Measurements from ENCODE around the gene GTPBP1. TPM values are rescaled to one million over a fixed set of nuclear protein-coding genes. Genes with fewer than 3 reads are reported as not detected.

Gene GTPBP1
- total and polyA plus RNA-seq, 4 donors: 10.5 to 59.2 (median 35.5) TPM

- Histone ChIP-seq H3K27ac (ENCODE audit: low read depth in 1 of 2, low read length in 2 of 2) (peak overlapping the region; percentile 96 to 97), H3K36me3 (ENCODE audit: control insufficient read depth in 1 of 2, insufficient read depth in 2 of 2, low read length in 1 of 2) (peaks cover 0 to 13% of the 10 kb centered on the region in 2 donors), H3K9me3 (ENCODE audit: control insufficient read depth, low read length) (no peaks in the 10 kb centered on the region), H3K4me1 (ENCODE audit: control insufficient read depth in 1 of 2, insufficient read depth in 2 of 2, low read length in 2 of 2) (no peaks in the 10 kb centered on the region), H3K4me3 (ENCODE audit: low read length in 2 of 2) (peak overlapping the region; percentile 68 to 93), H3K27me3 (ENCODE audit: control insufficient read depth in 1 of 2, insufficient read depth in 2 of 2, low read length in 1 of 2) (no peaks in the 10 kb centered on the region)
- DNase-seq: peak; percentile 96 to 99
- intact Hi-C loops (cut with DNase I): loop anchor here in 1 of 2 donors (2.0 to 5.0 kb wide), 2 partner anchors 37 to 51 kb away; partner anchors contain the start of genes DNAL4 and GTPBP1
- peak; percentile 92 for ATAC-seq (ENCODE audit: low FRiP score)
- 0 to 1% methylated on average over 61 to 74 of the region's 74 CpGs for WGBS, 2 donors
Measured at GRCh38 chr22:38755155-38755910, 49.6 kb downstream of the GTPBP1 start.

- H3K27me3 ChIP-seq (ENCODE audit: control insufficient read depth in 1 of 2, insufficient read depth in 2 of 2, low read length in 1 of 2): no peaks in the 10 kb centered on the region
- peaks cover 0 to 8% of the 10 kb centered on the region in 2 donors for H3K36me3 ChIP-seq (ENCODE audit: control insufficient read depth in 1 of 2, insufficient read depth in 2 of 2, low read length in 1 of 2)
- DNase-seq (peak; percentile 97 to 98), ATAC-seq (ENCODE audit: low FRiP score) (peak; percentile 89)
- intact Hi-C loops (cut with DNase I): loop anchor here in 1 of 2 donors (2.0 to 5.0 kb wide), 2 partner anchors 36 to 51 kb away; partner anchors contain the start of genes DNAL4 and GTPBP1
- H3K4me1 ChIP-seq (ENCODE audit: control insufficient read depth in 1 of 2, insufficient read depth in 2 of 2, low read length in 2 of 2): no peaks in the 10 kb centered on the region
- H3K9me3 ChIP-seq (ENCODE audit: control insufficient read depth, low read length): no peaks in the 10 kb centered on the region
- 0 to 1% methylated on average over 50 to 68 of the region's 68 CpGs for WGBS, 2 donors
- peak within 1 kb of the TSS; percentile 96 to 97 for H3K27ac ChIP-seq (ENCODE audit: low read depth in 1 of 2, low read length in 2 of 2)
- peak within 1 kb of the TSS; percentile 68 to 93 for H3K4me3 ChIP-seq (ENCODE audit: low read length in 2 of 2)
Measured at GRCh38 chr22:38755911-38756532, 50.3 kb downstream of the GTPBP1 start, which contains the start of gene SUN2. Gene SUN2, minus strand, starts transcription at chr22:38755998. Its CDS starts 3,370 bp downstream, at chr22:38752628.

GRCh38 chr22:38756711-38757463 lies 51.1 kb downstream of the GTPBP1 start:
- no peak for DNase-seq
- ATAC-seq (ENCODE audit: low FRiP score): no peak
- no peak overlapping the region for H3K27ac ChIP-seq (ENCODE audit: low read depth in 1 of 2, low read length in 2 of 2)
- H3K27me3 ChIP-seq (ENCODE audit: control insufficient read depth in 1 of 2, insufficient read depth in 2 of 2, low read length in 1 of 2): no peaks in the 10 kb centered on the region
- no peak overlapping the region for H3K4me3 ChIP-seq (ENCODE audit: low read length in 2 of 2)
- H3K36me3 ChIP-seq (ENCODE audit: control insufficient read depth in 1 of 2, insufficient read depth in 2 of 2, low read length in 1 of 2): peaks cover 0 to 1% of the 10 kb centered on the region in 2 donors
- no peaks in the 10 kb centered on the region for H3K9me3 ChIP-seq (ENCODE audit: control insufficient read depth, low read length)
- intact Hi-C loops (cut with DNase I): loop anchor here in 1 of 2 donors (5.0 kb wide), 1 partner anchor 35 kb away; the partner anchor contains the start of gene DNAL4
- WGBS, 2 donors: 69 to 71% methylated on average over 17 of the region's 17 CpGs
- no peaks in the 10 kb centered on the region for H3K4me1 ChIP-seq (ENCODE audit: control insufficient read depth in 1 of 2, insufficient read depth in 2 of 2, low read length in 2 of 2)

DNA sequence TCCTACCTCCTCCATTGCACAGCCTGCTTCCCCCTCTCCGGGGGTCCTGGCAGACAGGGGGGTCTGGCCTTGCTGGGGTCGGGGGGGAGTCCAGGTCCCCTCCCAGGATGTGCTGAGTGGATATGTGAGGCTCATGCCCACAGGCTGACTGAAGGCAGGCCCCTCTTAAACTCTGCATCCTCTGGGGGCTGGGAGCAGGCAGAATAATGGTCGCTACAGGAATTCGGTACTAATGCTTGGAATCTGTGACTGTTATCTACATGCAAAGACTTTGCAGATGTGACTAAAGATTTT lies 51.7 kb downstream of the GTPBP1 start:
- WGBS, 2 donors: 81 to 86% methylated on average over 4 of the region's 4 CpGs

GRCh38 chr22:38758276-38758945 lies 52.7 kb downstream of the GTPBP1 start:
- DNase-seq: no peak
- Histone ChIP-seq H3K4me3 (ENCODE audit: low read length in 2 of 2) (no peak overlapping the region), H3K9me3 (ENCODE audit: control insufficient read depth, low read length) (no peaks in the 10 kb centered on the region), H3K27me3 (ENCODE audit: control insufficient read depth in 1 of 2, insufficient read depth in 2 of 2, low read length in 1 of 2) (no peaks in the 10 kb centered on the region), H3K27ac (ENCODE audit: low read depth in 1 of 2, low read length in 2 of 2) (no peak overlapping the region), H3K4me1 (ENCODE audit: control insufficient read depth in 1 of 2, insufficient read depth in 2 of 2, low read length in 2 of 2) (no peaks in the 10 kb centered on the region), H3K36me3 (ENCODE audit: control insufficient read depth in 1 of 2, insufficient read depth in 2 of 2, low read length in 1 of 2) (no peaks in the 10 kb centered on the region)
- no peak for ATAC-seq (ENCODE audit: low FRiP score)
- intact Hi-C loops (cut with DNase I): loop anchor here in 1 of 2 donors (5.0 kb wide), 1 partner anchor 34 kb away; the partner anchor contains the start of gene DNAL4
- 76 to 84% methylated on average over 16 of the region's 16 CpGs for WGBS, 2 donors

More for the DNA sequence above, 51.7 kb downstream of the GTPBP1 start:
- Histone ChIP-seq H3K4me1 (ENCODE audit: control insufficient read depth in 1 of 2, insufficient read depth in 2 of 2, low read length in 2 of 2) (no peaks in the 10 kb centered on the region), H3K9me3 (ENCODE audit: control insufficient read depth, low read length) (no peaks in the 10 kb centered on the region), H3K27ac (ENCODE audit: low read depth in 1 of 2, low read length in 2 of 2) (no peak overlapping the region), H3K27me3 (ENCODE audit: control insufficient read depth in 1 of 2, insufficient read depth in 2 of 2, low read length in 1 of 2) (no peaks in the 10 kb centered on the region), H3K4me3 (ENCODE audit: low read length in 2 of 2) (no peak overlapping the region), H3K36me3 (ENCODE audit: control insufficient read depth in 1 of 2, insufficient read depth in 2 of 2, low read length in 1 of 2) (no peaks in the 10 kb centered on the region)
- DNase-seq: no peak
- ATAC-seq (ENCODE audit: low FRiP score): no peak
- intact Hi-C loops (cut with DNase I): loop anchor here in 1 of 2 donors (5.0 kb wide), 1 partner anchor 35 kb away; the partner anchor contains the start of gene DNAL4

- no peaks in the 10 kb centered on the region for H3K4me1 ChIP-seq (ENCODE audit: control insufficient read depth in 1 of 2, insufficient read depth in 2 of 2, low read length in 2 of 2)
- no peak for ATAC-seq (ENCODE audit: low FRiP score)
- 82 to 85% methylated on average over 7 of the region's 7 CpGs for WGBS, 2 donors
- no peak for DNase-seq
- intact Hi-C loops (cut with DNase I): loop anchor here in 1 of 2 donors (5.0 kb wide), 1 partner anchor 33 kb away; the partner anchor contains the start of gene DNAL4
- no peaks in the 10 kb centered on the region for H3K36me3 ChIP-seq (ENCODE audit: control insufficient read depth in 1 of 2, insufficient read depth in 2 of 2, low read length in 1 of 2)
- H3K4me3 ChIP-seq (ENCODE audit: low read length in 2 of 2): no peak overlapping the region
- no peak overlapping the region for H3K27ac ChIP-seq (ENCODE audit: low read depth in 1 of 2, low read length in 2 of 2)
- H3K9me3 ChIP-seq (ENCODE audit: control insufficient read depth, low read length): no peaks in the 10 kb centered on the region
- no peaks in the 10 kb centered on the region for H3K27me3 ChIP-seq (ENCODE audit: control insufficient read depth in 1 of 2, insufficient read depth in 2 of 2, low read length in 1 of 2)
Measured at GRCh38 chr22:38759005-38759404, 53.3 kb downstream of the GTPBP1 start.

- Histone ChIP-seq H3K36me3 (ENCODE audit: control insufficient read depth in 1 of 2, insufficient read depth in 2 of 2, low read length in 1 of 2) (no peaks in the 10 kb centered on the region), H3K27me3 (ENCODE audit: control insufficient read depth in 1 of 2, insufficient read depth in 2 of 2, low read length in 1 of 2) (no peaks in the 10 kb centered on the region), H3K4me1 (ENCODE audit: control insufficient read depth in 1 of 2, insufficient read depth in 2 of 2, low read length in 2 of 2) (no peaks in the 10 kb centered on the region), H3K27ac (ENCODE audit: low read depth in 1 of 2, low read length in 2 of 2) (no peak overlapping the region), H3K9me3 (ENCODE audit: control insufficient read depth, low read length) (no peaks in the 10 kb centered on the region), H3K4me3 (ENCODE audit: low read length in 2 of 2) (no peak overlapping the region)
- no peak for ATAC-seq (ENCODE audit: low FRiP score)
- no peak for DNase-seq
- intact Hi-C loops (cut with DNase I): loop anchor here (10.0 kb wide), 2 partner anchors 164 to 364 kb away; no protein-coding TSS in a partner anchor
- 76 to 78% methylated on average over 12 of the region's 12 CpGs for WGBS, 2 donors
Measured at GRCh38 chr22:38760477-38761201, 54.9 kb downstream of the GTPBP1 start.
